ENCODE data around the gene TAAR1. TPM values are rescaled to one million over a fixed set of nuclear protein-coding genes. Genes with fewer than 3 reads are reported as not detected.

The TAAR1 gene
- polyA plus RNA-seq, 1 donor (not counting 4 experiments of a cell fraction or from before 2014, with no cell fraction given), result not detected

GRCh38 chr6:132666118-132666517 is 7.1 kb upstream of the TAAR1 start:
- H2AFZ ChIP-seq (ENCODE audit: control insufficient read depth, low read length), result no peak overlapping the region
- H3K27ac ChIP-seq (ENCODE audit: control insufficient read depth, insufficient read depth, low read length), result no peak overlapping the region
- no peaks in the 10 kb centered on the region for H4K20me1 ChIP-seq (ENCODE audit: control insufficient read depth, extremely low read depth, insufficient read depth, low read length)
- TF ChIP-seq EZH2 (IDR thresholded peaks at IDR 0.05; ENCODE audit: low read length), result no peak
- TF ChIP-seq, protein P1, sequence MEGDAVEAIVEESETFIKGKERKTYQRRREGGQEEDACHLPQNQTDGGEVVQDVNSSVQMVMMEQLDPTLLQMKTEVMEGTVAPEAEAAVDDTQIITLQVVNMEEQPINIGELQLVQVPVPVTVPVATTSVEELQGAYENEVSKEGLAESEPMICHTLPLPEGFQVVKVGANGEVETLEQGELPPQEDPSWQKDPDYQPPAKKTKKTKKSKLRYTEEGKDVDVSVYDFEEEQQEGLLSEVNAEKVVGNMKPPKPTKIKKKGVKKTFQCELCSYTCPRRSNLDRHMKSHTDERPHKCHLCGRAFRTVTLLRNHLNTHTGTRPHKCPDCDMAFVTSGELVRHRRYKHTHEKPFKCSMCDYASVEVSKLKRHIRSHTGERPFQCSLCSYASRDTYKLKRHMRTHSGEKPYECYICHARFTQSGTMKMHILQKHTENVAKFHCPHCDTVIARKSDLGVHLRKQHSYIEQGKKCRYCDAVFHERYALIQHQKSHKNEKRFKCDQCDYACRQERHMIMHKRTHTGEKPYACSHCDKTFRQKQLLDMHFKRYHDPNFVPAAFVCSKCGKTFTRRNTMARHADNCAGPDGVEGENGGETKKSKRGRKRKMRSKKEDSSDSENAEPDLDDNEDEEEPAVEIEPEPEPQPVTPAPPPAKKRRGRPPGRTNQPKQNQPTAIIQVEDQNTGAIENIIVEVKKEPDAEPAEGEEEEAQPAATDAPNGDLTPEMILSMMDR (optimal IDR thresholded peaks at IDR 0.05 in 1 of 3, IDR thresholded peaks at IDR 0.05 in 1 of 3, conservative IDR thresholded peaks at IDR 0.05 in 1 of 3; ENCODE audit: extremely low read depth in 1 of 3, insufficient read depth in 2 of 3, low read length in 3 of 3), result no peak
- H3K79me2 ChIP-seq (ENCODE audit: control insufficient read depth, insufficient read depth, low read length), result no peaks in the 10 kb centered on the region
- no peaks in the 10 kb centered on the region for H3K27me3 ChIP-seq (ENCODE audit: control insufficient read depth, extremely low read depth, insufficient read depth, low read length)
- dilution Hi-C loops (cut with MboI; ENCODE audit: extremely low pct_ligation_motif_present, low sequenced_read_pairs), result no loop called here
- DNase-seq (ENCODE audit: low read depth, low spot score) (no peak), FAIRE-seq (no peak)
- H3K9me1 ChIP-seq (ENCODE audit: control insufficient read depth, extremely low read depth, insufficient read depth, low read length), result no peaks in the 10 kb centered on the region
- no peaks in the 10 kb centered on the region for H3K4me1 ChIP-seq (ENCODE audit: control insufficient read depth, extremely low read depth, insufficient read depth, low read length)
- no peaks in the 10 kb centered on the region for H3K9me3 ChIP-seq (ENCODE audit: control insufficient read depth, low read depth, low read length)
- H3K4me2 ChIP-seq (ENCODE audit: control insufficient read depth, extremely low read depth, insufficient read depth, low read depth, low read length), result no peak overlapping the region
- H3K4me3 ChIP-seq (ENCODE audit: control insufficient read depth in 2 of 3, extremely low read depth in 1 of 3, insufficient read depth in 2 of 3, low read depth in 1 of 3, low read length in 3 of 3), result no peak overlapping the region
- no peaks in the 10 kb centered on the region for H3K36me3 ChIP-seq (ENCODE audit: control insufficient read depth in 2 of 2, extremely low read depth in 1 of 2, insufficient read depth in 2 of 2, low read length in 2 of 2)
- H3K9ac ChIP-seq (ENCODE audit: control insufficient read depth, extremely low read depth, insufficient read depth, low read length), result no peak overlapping the region

DNA sequence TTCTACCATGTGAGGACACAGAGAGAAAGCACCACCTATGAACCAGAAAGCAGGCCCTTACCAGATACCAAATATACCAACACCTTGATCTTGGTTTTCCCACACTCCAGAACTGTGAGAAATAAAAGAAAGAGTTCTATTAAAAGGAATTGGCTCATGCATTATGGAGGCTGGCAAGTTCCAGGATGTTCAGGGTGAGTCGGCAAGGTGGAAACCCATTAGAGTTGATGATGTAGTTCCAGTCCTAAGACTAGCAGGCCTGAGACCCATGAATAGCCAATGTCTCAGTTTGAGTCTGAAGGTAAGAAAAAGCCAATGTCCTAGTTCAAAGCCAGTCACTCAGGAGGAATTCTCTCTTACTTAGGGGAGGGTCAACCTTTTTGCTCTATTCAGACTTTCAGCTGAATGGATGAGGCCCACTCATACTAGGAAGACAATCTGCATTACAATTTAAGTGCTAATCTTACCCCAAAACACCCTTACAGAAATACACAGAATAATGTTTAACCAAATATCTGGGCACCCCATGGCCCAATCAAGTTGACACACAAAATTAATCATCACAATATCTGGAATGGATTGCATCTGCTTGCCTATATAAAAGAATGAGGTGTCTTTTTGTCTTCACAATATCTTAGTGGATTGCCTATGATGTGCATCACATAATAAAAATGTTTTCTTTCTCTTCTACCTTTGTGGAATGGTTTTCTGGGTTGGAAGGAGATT is 5.5 kb upstream of the TAAR1 start:
- Histone ChIP-seq H2AFZ (ENCODE audit: control insufficient read depth, low read length) (no peak overlapping the region), H3K9ac (ENCODE audit: control insufficient read depth, extremely low read depth, insufficient read depth, low read length) (no peak overlapping the region), H3K4me2 (ENCODE audit: control insufficient read depth, extremely low read depth, insufficient read depth, low read depth, low read length) (no peak overlapping the region), H3K9me1 (ENCODE audit: control insufficient read depth, extremely low read depth, insufficient read depth, low read length) (no peaks in the 10 kb centered on the region), H3K4me3 (ENCODE audit: control insufficient read depth in 2 of 3, extremely low read depth in 1 of 3, insufficient read depth in 2 of 3, low read depth in 1 of 3, low read length in 3 of 3) (no peak overlapping the region), H3K36me3 (ENCODE audit: control insufficient read depth in 2 of 2, extremely low read depth in 1 of 2, insufficient read depth in 2 of 2, low read length in 2 of 2) (no peaks in the 10 kb centered on the region), H3K9me3 (ENCODE audit: control insufficient read depth, low read depth, low read length) (no peaks in the 10 kb centered on the region), H3K27ac (ENCODE audit: control insufficient read depth, insufficient read depth, low read length) (no peak overlapping the region), H3K79me2 (ENCODE audit: control insufficient read depth, insufficient read depth, low read length) (no peaks in the 10 kb centered on the region), H3K4me1 (ENCODE audit: control insufficient read depth, extremely low read depth, insufficient read depth, low read length) (no peaks in the 10 kb centered on the region), H4K20me1 (ENCODE audit: control insufficient read depth, extremely low read depth, insufficient read depth, low read length) (no peaks in the 10 kb centered on the region), H3K27me3 (ENCODE audit: control insufficient read depth, extremely low read depth, insufficient read depth, low read length) (no peaks in the 10 kb centered on the region)
- FAIRE-seq, result no peak
- dilution Hi-C loops (cut with MboI; ENCODE audit: extremely low pct_ligation_motif_present, low sequenced_read_pairs), result no loop called here
- DNase-seq (ENCODE audit: low read depth, low spot score), result no peak
- TF ChIP-seq EZH2 (IDR thresholded peaks at IDR 0.05; ENCODE audit: low read length), result no peak
- TF ChIP-seq, protein P1 (optimal IDR thresholded peaks at IDR 0.05 in 1 of 3, IDR thresholded peaks at IDR 0.05 in 1 of 3, conservative IDR thresholded peaks at IDR 0.05 in 1 of 3; ENCODE audit: extremely low read depth in 1 of 3, insufficient read depth in 2 of 3, low read length in 3 of 3), result no peak
